Smooth muscle cell of the umbilical artery (primary cell): ENCODE results near the gene COASY. TPM values are rescaled to one million over a fixed set of nuclear protein-coding genes. Genes with fewer than 3 reads are reported as not detected.

Experiments
- total RNA-seq: library from RNA; depleted of rRNA; stranded (reverse); fragments of >200 nt; gene quantifications from 2 replicates; pipeline ENCODE4 v1.2.3, GENCODE V29; 2014

The COASY gene
- 13.1 and 26.4 TPM in 2 replicates for total RNA-seq

GRCh38 chr17:42561897-42562387 is at the start of gene COASY:
Gene COASY, plus strand, starts transcription at chr17:42562148. Its CDS starts 475 bp downstream, at chr17:42562623.

GRCh38 chr17:42536048-42536371 is 25.9 kb upstream of the COASY start, which contains the start of gene NAGLU:
Gene NAGLU, plus strand, starts transcription at chr17:42536241. Its CDS starts 32 bp downstream, at chr17:42536273.

GRCh38 chr17:42552736-42553135 is 9.2 kb upstream of the COASY start, which contains the start of gene HSD17B1:
Gene HSD17B1, plus strand, starts transcription at chr17:42552923. Its CDS starts 11 bp downstream, at chr17:42552934.

GRCh38 chr17:42566883-42567573 is 5.1 kb downstream of the COASY start, which contains the start of gene MLX:
Gene MLX, plus strand, starts transcription at chr17:42567100. Its CDS starts 25 bp downstream, at chr17:42567125.

GRCh38 chr17:42577532-42578281 is 15.8 kb downstream of the COASY start, which contains the start of gene PSMC3IP:
Gene PSMC3IP, minus strand, starts transcription at chr17:42577729. Its CDS starts 43 bp downstream, at chr17:42577686.

GRCh38 chr17:42609182-42609813 is 47.4 kb downstream of the COASY start, which contains the start of the genes RETREG3 and TUBG1:
Gene RETREG3, minus strand, starts transcription at chr17:42609374. Its CDS starts 50 bp downstream, at chr17:42609324.
Gene TUBG1, plus strand, starts transcription at chr17:42609683. Its CDS starts 55 bp downstream, at chr17:42609738.

Other genes starting within 250 kb of the COASY start
- 105 and 140 TPM in 2 replicates for gene STAT3, start 173.7 kb upstream of the COASY start, total RNA-seq
- 374 and 587 TPM in 2 replicates for gene CAVIN1, start 138.9 kb upstream of the COASY start, total RNA-seq
- gene ATP6V0A1, start 103.3 kb upstream of the COASY start, total RNA-seq = 53.4 and 68.0 TPM in 2 replicates
- gene NAGLU, start 25.9 kb upstream of the COASY start, total RNA-seq = 36.4 and 63.2 TPM in 2 replicates
- gene HSD17B1, start 9.2 kb upstream of the COASY start, total RNA-seq = 0.88 and 1.5 TPM in 2 replicates
- 33.7 and 34.4 TPM in 2 replicates for gene MLX, start 5.0 kb downstream of the COASY start, total RNA-seq
- 0.89 and 5.2 TPM in 2 replicates for gene PSMC3IP, start 15.6 kb downstream of the COASY start, total RNA-seq
- gene RETREG3, start 47.2 kb downstream of the COASY start, total RNA-seq = 37.1 and 47.5 TPM in 2 replicates
- 12.5 and 43.9 TPM in 2 replicates for gene TUBG1, start 47.5 kb downstream of the COASY start, total RNA-seq
- gene TUBG2, start 97.1 kb downstream of the COASY start, total RNA-seq = 11.9 and 13.2 TPM in 2 replicates
- 8.9 and 11.6 TPM in 2 replicates for gene PLEKHH3, start 114.8 kb downstream of the COASY start, total RNA-seq
- 1.8 and 2.5 TPM in 2 replicates for gene CCR10, start 119.7 kb downstream of the COASY start, total RNA-seq
- 24.9 and 52.4 TPM in 2 replicates for gene CNTNAP1, start 120.4 kb downstream of the COASY start, total RNA-seq
- gene EZH1, start 182.9 kb downstream of the COASY start, total RNA-seq = 12.5 and 15.1 TPM in 2 replicates
- not detected in 2 replicates for gene RAMP2, start 199.1 kb downstream of the COASY start, total RNA-seq
- 46.7 and 67.1 TPM in 2 replicates for gene VPS25, start 211.3 kb downstream of the COASY start, total RNA-seq
- 1.5 and 5.3 TPM in 2 replicates for gene WNK4, start 218.5 kb downstream of the COASY start, total RNA-seq
- gene COA3, start 236.6 kb downstream of the COASY start, total RNA-seq = 32.8 and 53.2 TPM in 2 replicates
- 0.05 TPM in 1 of 2 replicates, not detected in the other for gene CNTD1, start 236.7 kb downstream of the COASY start, total RNA-seq